WTC11 (cell line): ENCODE data around the gene AGPS. TPM values are rescaled to one million over a fixed set of nuclear protein-coding genes. Genes with fewer than 3 reads are reported as not detected.

Source experiments
- ATAC-seq: fragments of 200-7000 bp; cut with Tn5 transposase; 2 replicates; pipeline ENCODE4 v1.10.0; 2021; ENCODE audit warnings: mild to moderate bottlenecking, moderate library complexity
- CTCF ChIA-PET: fragments of 300-600 bp; sonication (Branson Sonifier 250); formaldehyde crosslinking; loops from one replicate; lab custom pipeline; 2021; ENCODE audit warnings: antibody characterized with exemption; lab: Charles Lee
- POLR2A ChIA-PET: fragments of 350-600 bp; sonication (Branson Sonifier 250); formaldehyde crosslinking; loops from one replicate; lab custom pipeline; 2021; ENCODE audit warnings: antibody characterized with exemption; lab: Charles Lee
- DNase-seq: peaks from one replicate; pipeline ENCODE4 v3.0.0; 2021; ENCODE audit warnings: low spot score
- H3K27ac Mint-ChIP-seq: 2 replicates; pipeline ENCODE4 v1.8.0; 2021; ENCODE audit warnings: mixed read lengths
- H3K27me3 Mint-ChIP-seq: 2 replicates; pipeline ENCODE4 v1.8.0; 2021; ENCODE audit warnings: low read depth, mild to moderate bottlenecking, moderate library complexity, mixed read lengths
- H3K36me3 Mint-ChIP-seq: 2 replicates; pipeline ENCODE4 v1.8.0; 2021; ENCODE audit warnings: mixed read lengths
- H3K4me1 Mint-ChIP-seq: 2 replicates; pipeline ENCODE4 v1.8.0; 2022; ENCODE audit warnings: mixed read lengths
- H3K4me3 Mint-ChIP-seq: 2 replicates; pipeline ENCODE4 v1.8.0; 2021; ENCODE audit warnings: mild to moderate bottlenecking, moderate library complexity, mixed read lengths
- H3K9me3 Mint-ChIP-seq: 2 replicates; pipeline ENCODE4 v1.8.0; 2021; ENCODE audit warnings: mixed read lengths
- CBFB ChIP-seq: sonication (generic); formaldehyde crosslinking; IDR thresholded peaks from 2 replicates; pipeline ENCODE4 v1.8.1; 2022; ENCODE audit warnings: mild to moderate bottlenecking, low read depth, missing genetic modification reagents
- CREB1 ChIP-seq: sonication (generic); formaldehyde crosslinking; IDR thresholded peaks from 2 replicates; pipeline ENCODE4 v1.8.0; 2023; ENCODE audit warnings: mild to moderate bottlenecking, missing genetic modification reagents
- CREM ChIP-seq: sonication (generic); formaldehyde crosslinking; IDR thresholded peaks from 2 replicates; pipeline ENCODE4 v1.8.1; 2022; ENCODE audit warnings: mild to moderate bottlenecking, missing genetic modification reagents, moderate library complexity
- E2F1 ChIP-seq: sonication (generic); formaldehyde crosslinking; IDR thresholded peaks from 2 replicates; pipeline ENCODE4 v1.8.0; 2022; ENCODE audit warnings: mild to moderate bottlenecking, missing genetic modification reagents
- ELF4 ChIP-seq: sonication (generic); formaldehyde crosslinking; IDR thresholded peaks from 2 replicates; pipeline ENCODE4 v1.8.1; 2022; ENCODE audit warnings: low read depth, mild to moderate bottlenecking, moderate library complexity, missing genetic modification reagents
- ERG ChIP-seq: fragments of 250-450 bp; sonication (Bioruptor Pico); IDR thresholded peaks from 2 replicates; pipeline ENCODE4 v1.8.0; 2021; ENCODE audit warnings: mild to moderate bottlenecking
- ETV6 ChIP-seq: sonication (generic); formaldehyde crosslinking; IDR thresholded peaks from 2 replicates; pipeline ENCODE4 v1.8.1; 2022; ENCODE audit warnings: mild to moderate bottlenecking, missing genetic modification reagents
- FOXJ3 ChIP-seq: sonication (generic); formaldehyde crosslinking; IDR thresholded peaks from 2 replicates; pipeline ENCODE4 v1.9.0; 2021; ENCODE audit warnings: missing genetic modification reagents, mild to moderate bottlenecking, borderline replicate concordance
- GRHL2 ChIP-seq: fragments of 250-450 bp; sonication (Bioruptor Pico); IDR thresholded peaks from 2 replicates; pipeline ENCODE4 v1.8.0; 2022; ENCODE audit warnings: mild to moderate bottlenecking, moderate library complexity; ENCODE audit not compliant: insufficient replicate concordance, severe bottlenecking
- IRF2 ChIP-seq: sonication (generic); formaldehyde crosslinking; IDR thresholded peaks from 2 replicates; pipeline ENCODE4 v1.8.0; 2022; ENCODE audit warnings: low read depth, missing genetic modification reagents, borderline replicate concordance
- JAZF1 ChIP-seq: fragments of 250-450 bp; sonication (Bioruptor Pico); IDR thresholded peaks from 2 replicates; pipeline ENCODE4 v1.9.0; 2021; ENCODE audit warnings: moderate library complexity, mild to moderate bottlenecking, inconsistent platforms
- MYBL2 ChIP-seq: sonication (generic); formaldehyde crosslinking; IDR thresholded peaks from 2 replicates; pipeline ENCODE4 v1.8.1; 2023; ENCODE audit warnings: mild to moderate bottlenecking, moderate library complexity, missing genetic modification reagents
- NR2C2 ChIP-seq: sonication (generic); formaldehyde crosslinking; IDR thresholded peaks from 2 replicates; pipeline ENCODE4 v1.8.0; 2022; ENCODE audit warnings: mild to moderate bottlenecking, missing genetic modification reagents
- RELA ChIP-seq: sonication (generic); formaldehyde crosslinking; IDR thresholded peaks from 2 replicates; pipeline ENCODE4 v1.8.1; 2022; ENCODE audit warnings: missing genetic modification reagents, mild to moderate bottlenecking, borderline replicate concordance
- RORB ChIP-seq: fragments of 250-450 bp; sonication (Bioruptor Pico); IDR thresholded peaks from 2 replicates; pipeline ENCODE4 v1.9.0; 2021; ENCODE audit warnings: mild to moderate bottlenecking
- SOX15 ChIP-seq: fragments of 250-450 bp; sonication (Bioruptor Pico); IDR thresholded peaks from 2 replicates; pipeline ENCODE4 v1.9.0; 2021; ENCODE audit warnings: mild to moderate bottlenecking
- TP53 ChIP-seq: sonication (generic); formaldehyde crosslinking; IDR thresholded peaks from 2 replicates; pipeline ENCODE4 v1.8.1; 2023; ENCODE audit warnings: mild to moderate bottlenecking, missing genetic modification reagents
- ZNF317 ChIP-seq: sonication (generic); formaldehyde crosslinking; IDR thresholded peaks from 2 replicates; pipeline ENCODE4 v1.8.1; 2023; ENCODE audit warnings: low read depth, mild to moderate bottlenecking, moderate library complexity, missing genetic modification reagents, borderline replicate concordance
- ZSCAN18 ChIP-seq: fragments of 250-450 bp; sonication (Bioruptor Pico); IDR thresholded peaks from 2 replicates; pipeline ENCODE4 v2.1.2; 2022; ENCODE audit warnings: mild to moderate bottlenecking, moderate library complexity
- total RNA-seq: library from RNA; stranded (reverse); gene quantifications from 3 replicates; pipeline ENCODE4 v1.2.3, GENCODE V29; 2021
- TF ChIP-seq, protein P1 (sequence below): fragments of 250-450 bp; sonication (Bioruptor Pico); IDR thresholded peaks from 2 replicates; pipeline ENCODE4 v1.9.0; 2021; ENCODE audit warnings: mild to moderate bottlenecking, borderline replicate concordance
- TF ChIP-seq, protein P2 (sequence below): sonication (generic); formaldehyde crosslinking; IDR thresholded peaks from 2 replicates; pipeline ENCODE4 v1.8.1; 2023; ENCODE audit warnings: mild to moderate bottlenecking, missing genetic modification reagents
- TF ChIP-seq, protein P3 (sequence below): sonication (generic); formaldehyde crosslinking; IDR thresholded peaks from 2 replicates; pipeline ENCODE4 v1.8.1; 2022; ENCODE audit warnings: mild to moderate bottlenecking, missing genetic modification reagents, moderate library complexity, borderline replicate concordance
- TF ChIP-seq, protein P4 (sequence below): sonication (generic); formaldehyde crosslinking; IDR thresholded peaks from 2 replicates; pipeline ENCODE4 v1.8.1; 2022; ENCODE audit warnings: mild to moderate bottlenecking, moderate library complexity, missing genetic modification reagents

The AGPS gene
- total RNA-seq, 1 experiment from 2014 or later, result 60.8 TPM

DNA sequence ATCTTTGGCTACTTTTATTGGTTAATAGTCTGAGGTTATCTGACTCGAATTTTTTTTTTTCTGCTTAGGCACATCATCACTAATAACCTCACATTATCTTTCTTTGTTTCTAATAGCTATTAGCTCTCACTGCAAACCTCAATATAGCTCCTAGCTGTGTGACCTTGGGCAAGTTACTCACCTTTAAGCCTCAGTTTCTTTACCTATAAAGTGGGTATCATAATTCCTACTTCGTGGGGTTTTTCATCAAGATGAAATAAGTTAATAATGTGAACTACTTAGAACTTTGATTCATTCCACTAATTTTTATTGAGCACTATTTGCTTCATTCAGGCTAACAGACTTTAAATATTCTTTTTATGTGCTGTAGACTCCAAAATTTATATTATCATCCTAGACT lies 55.5 kb downstream of the AGPS start (continued):
- TF ChIP-seq, protein P1, sequence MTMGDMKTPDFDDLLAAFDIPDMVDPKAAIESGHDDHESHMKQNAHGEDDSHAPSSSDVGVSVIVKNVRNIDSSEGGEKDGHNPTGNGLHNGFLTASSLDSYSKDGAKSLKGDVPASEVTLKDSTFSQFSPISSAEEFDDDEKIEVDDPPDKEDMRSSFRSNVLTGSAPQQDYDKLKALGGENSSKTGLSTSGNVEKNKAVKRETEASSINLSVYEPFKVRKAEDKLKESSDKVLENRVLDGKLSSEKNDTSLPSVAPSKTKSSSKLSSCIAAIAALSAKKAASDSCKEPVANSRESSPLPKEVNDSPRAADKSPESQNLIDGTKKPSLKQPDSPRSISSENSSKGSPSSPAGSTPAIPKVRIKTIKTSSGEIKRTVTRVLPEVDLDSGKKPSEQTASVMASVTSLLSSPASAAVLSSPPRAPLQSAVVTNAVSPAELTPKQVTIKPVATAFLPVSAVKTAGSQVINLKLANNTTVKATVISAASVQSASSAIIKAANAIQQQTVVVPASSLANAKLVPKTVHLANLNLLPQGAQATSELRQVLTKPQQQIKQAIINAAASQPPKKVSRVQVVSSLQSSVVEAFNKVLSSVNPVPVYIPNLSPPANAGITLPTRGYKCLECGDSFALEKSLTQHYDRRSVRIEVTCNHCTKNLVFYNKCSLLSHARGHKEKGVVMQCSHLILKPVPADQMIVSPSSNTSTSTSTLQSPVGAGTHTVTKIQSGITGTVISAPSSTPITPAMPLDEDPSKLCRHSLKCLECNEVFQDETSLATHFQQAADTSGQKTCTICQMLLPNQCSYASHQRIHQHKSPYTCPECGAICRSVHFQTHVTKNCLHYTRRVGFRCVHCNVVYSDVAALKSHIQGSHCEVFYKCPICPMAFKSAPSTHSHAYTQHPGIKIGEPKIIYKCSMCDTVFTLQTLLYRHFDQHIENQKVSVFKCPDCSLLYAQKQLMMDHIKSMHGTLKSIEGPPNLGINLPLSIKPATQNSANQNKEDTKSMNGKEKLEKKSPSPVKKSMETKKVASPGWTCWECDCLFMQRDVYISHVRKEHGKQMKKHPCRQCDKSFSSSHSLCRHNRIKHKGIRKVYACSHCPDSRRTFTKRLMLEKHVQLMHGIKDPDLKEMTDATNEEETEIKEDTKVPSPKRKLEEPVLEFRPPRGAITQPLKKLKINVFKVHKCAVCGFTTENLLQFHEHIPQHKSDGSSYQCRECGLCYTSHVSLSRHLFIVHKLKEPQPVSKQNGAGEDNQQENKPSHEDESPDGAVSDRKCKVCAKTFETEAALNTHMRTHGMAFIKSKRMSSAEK (CRISPR knock-in tag), result no peak
- TF ChIP-seq ELF4 (CRISPR knock-in tag) (no peak), ETV6 (no peak), FOXJ3 (CRISPR knock-in tag) (no peak), NR2C2 (CRISPR knock-in tag) (no peak)
- TF ChIP-seq, protein P2, sequence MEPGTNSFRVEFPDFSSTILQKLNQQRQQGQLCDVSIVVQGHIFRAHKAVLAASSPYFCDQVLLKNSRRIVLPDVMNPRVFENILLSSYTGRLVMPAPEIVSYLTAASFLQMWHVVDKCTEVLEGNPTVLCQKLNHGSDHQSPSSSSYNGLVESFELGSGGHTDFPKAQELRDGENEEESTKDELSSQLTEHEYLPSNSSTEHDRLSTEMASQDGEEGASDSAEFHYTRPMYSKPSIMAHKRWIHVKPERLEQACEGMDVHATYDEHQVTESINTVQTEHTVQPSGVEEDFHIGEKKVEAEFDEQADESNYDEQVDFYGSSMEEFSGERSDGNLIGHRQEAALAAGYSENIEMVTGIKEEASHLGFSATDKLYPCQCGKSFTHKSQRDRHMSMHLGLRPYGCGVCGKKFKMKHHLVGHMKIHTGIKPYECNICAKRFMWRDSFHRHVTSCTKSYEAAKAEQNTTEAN (CRISPR knock-in tag), result no peak

DNA sequence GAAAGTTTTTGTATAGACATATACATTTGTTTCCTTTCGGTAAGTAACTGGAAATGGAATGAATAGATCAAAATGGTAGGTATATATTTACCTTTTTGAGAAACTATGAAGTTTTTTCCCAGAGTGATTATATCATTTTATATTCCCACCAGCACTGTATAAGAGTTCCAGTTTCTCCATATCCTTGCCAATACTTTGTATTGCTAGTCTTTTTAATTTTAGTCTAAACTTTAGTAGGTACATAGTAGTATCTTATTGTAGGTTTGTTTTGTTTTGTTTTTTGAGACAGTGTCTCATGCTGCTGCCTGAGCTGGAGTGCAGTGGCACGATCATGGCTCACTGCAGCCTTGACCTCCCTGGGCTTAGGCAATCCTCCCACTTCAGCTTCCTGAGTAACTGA lies 56.6 kb downstream of the AGPS start:
- CTCF ChIA-PET, result no interaction called here
- DNase-seq (no peak), ATAC-seq (no peak)
- peaks cover 26% of the 10 kb centered on the region for H3K36me3 Mint-ChIP-seq
- H3K4me1 Mint-ChIP-seq, result no peaks in the 10 kb centered on the region
- TF ChIP-seq JAZF1 (no peak), CBFB (CRISPR knock-in tag) (no peak), IRF2 (CRISPR knock-in tag) (no peak), ETV6 (no peak), ZSCAN18 (CRISPR knock-in tag) (no peak), GRHL2 (no peak), MYBL2 (CRISPR knock-in tag) (no peak), TP53 (CRISPR knock-in tag) (no peak), RELA (CRISPR knock-in tag) (no peak), CREM (CRISPR knock-in tag) (no peak), RORB (CRISPR knock-in tag) (no peak), ERG (no peak), CREB1 (CRISPR knock-in tag) (no peak), ZNF317 (no peak), E2F1 (CRISPR knock-in tag) (no peak), SOX15 (CRISPR knock-in tag) (no peak)
- TF ChIP-seq, protein P3, sequence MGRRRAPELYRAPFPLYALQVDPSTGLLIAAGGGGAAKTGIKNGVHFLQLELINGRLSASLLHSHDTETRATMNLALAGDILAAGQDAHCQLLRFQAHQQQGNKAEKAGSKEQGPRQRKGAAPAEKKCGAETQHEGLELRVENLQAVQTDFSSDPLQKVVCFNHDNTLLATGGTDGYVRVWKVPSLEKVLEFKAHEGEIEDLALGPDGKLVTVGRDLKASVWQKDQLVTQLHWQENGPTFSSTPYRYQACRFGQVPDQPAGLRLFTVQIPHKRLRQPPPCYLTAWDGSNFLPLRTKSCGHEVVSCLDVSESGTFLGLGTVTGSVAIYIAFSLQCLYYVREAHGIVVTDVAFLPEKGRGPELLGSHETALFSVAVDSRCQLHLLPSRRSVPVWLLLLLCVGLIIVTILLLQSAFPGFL (CRISPR knock-in tag), result no peak
- TF ChIP-seq, protein P4, sequence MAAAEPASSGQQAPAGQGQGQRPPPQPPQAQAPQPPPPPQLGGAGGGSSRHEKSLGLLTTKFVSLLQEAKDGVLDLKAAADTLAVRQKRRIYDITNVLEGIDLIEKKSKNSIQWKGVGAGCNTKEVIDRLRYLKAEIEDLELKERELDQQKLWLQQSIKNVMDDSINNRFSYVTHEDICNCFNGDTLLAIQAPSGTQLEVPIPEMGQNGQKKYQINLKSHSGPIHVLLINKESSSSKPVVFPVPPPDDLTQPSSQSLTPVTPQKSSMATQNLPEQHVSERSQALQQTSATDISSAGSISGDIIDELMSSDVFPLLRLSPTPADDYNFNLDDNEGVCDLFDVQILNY, result no peak
- H3K27ac Mint-ChIP-seq, result no peak overlapping the region
- POLR2A ChIA-PET, result no interaction called here
- H3K27me3 Mint-ChIP-seq, result no peaks in the 10 kb centered on the region
- no peaks in the 10 kb centered on the region for H3K9me3 Mint-ChIP-seq
- no peak overlapping the region for H3K4me3 Mint-ChIP-seq
